Activated naive CD4-positive, alpha-beta T cell treated with anti-CD3 and anti-CD28 coated beads, Interleukin-2, amount 50 U/mL, for 16 hours (primary cell): Measurements from ENCODE around the gene EBLN2.
"Not testable (repeated sequence)": the region's sequence is repeated elsewhere in the genome, so short reads cannot be mapped to it uniquely, and the experiment has no call there.

Experiments used
- DNase-seq: peaks from one replicate; pipeline ENCODE4 v3.0.0-alpha.2; 2020

Gene EBLN2

GRCh38 chr3:73066243-73066642, 4.8 kb downstream of the EBLN2 start:
- DNase-seq: not testable (repeated sequence)

GRCh38 chr3:73068419-73068818, 7.0 kb downstream of the EBLN2 start:
- DNase-seq: no peak

- no peak for DNase-seq
Observed at GRCh38 chr3:73069187-73069586, 7.7 kb downstream of the EBLN2 start.

- no peak for DNase-seq
Observed at GRCh38 chr3:73069775-73070444, 8.5 kb downstream of the EBLN2 start.

GRCh38 chr3:73070675-73071575, 9.5 kb downstream of the EBLN2 start:
- DNase-seq: no peak

- DNase-seq: no peak
Observed at GRCh38 chr3:73071952-73072351, 10.5 kb downstream of the EBLN2 start.

GRCh38 chr3:73072634-73073033, 11.2 kb downstream of the EBLN2 start:
- DNase-seq: no peak

GRCh38 chr3:73073091-73073707, 11.7 kb downstream of the EBLN2 start:
- no peak for DNase-seq

- DNase-seq: no peak
Observed at GRCh38 chr3:73074781-73075180, 13.3 kb downstream of the EBLN2 start.

- DNase-seq: no peak
Observed at GRCh38 chr3:73080216-73080966, 18.9 kb downstream of the EBLN2 start.

- no peak for DNase-seq
Observed at GRCh38 chr3:73081140-73081539, 19.7 kb downstream of the EBLN2 start.

GRCh38 chr3:73084170-73084569, 22.7 kb downstream of the EBLN2 start:
- DNase-seq: no peak

- peak; percentile 52 for DNase-seq
Observed at GRCh38 chr3:73086071-73086494, 24.6 kb downstream of the EBLN2 start.

GRCh38 chr3:73094129-73094528, 32.7 kb downstream of the EBLN2 start:
- DNase-seq: no peak

GRCh38 chr3:73094951-73095350, 33.5 kb downstream of the EBLN2 start:
- no peak for DNase-seq

GRCh38 chr3:73096169-73096568, 34.7 kb downstream of the EBLN2 start:
- no peak for DNase-seq

GRCh38 chr3:73098026-73098425, 36.6 kb downstream of the EBLN2 start:
- no peak for DNase-seq

GRCh38 chr3:73098873-73099272, 37.4 kb downstream of the EBLN2 start:
- DNase-seq: no peak

- DNase-seq: peak; percentile 76
Observed at GRCh38 chr3:73100741-73101559, 39.5 kb downstream of the EBLN2 start.

- no peak for DNase-seq
Observed at GRCh38 chr3:73101881-73102280, 40.4 kb downstream of the EBLN2 start.

- no peak for DNase-seq
Observed at GRCh38 chr3:73107215-73107614, 45.8 kb downstream of the EBLN2 start.

- DNase-seq: no peak
Observed at GRCh38 chr3:73107676-73108187, 46.3 kb downstream of the EBLN2 start.
